ACC112 (cell line): ENCODE results near the gene SLAIN2.

ENCODE experiments used
- H2AFZ ChIP-seq: fragments of 200-600 bp; sonication (generic); one replicate; pipeline ENCODE4 v1.6.0; 2017; ENCODE audit warnings: antibody characterized with exemption, low read length; ENCODE audit not compliant: unreplicated experiment
- H3K27ac ChIP-seq: fragments of 200-600 bp; sonication (generic); 2 replicates; pipeline ENCODE4 v1.5.1; 2014; ENCODE audit warnings: low read depth, mild to moderate bottlenecking, antibody characterized with exemption, low read length, moderate library complexity
- H3K27me3 ChIP-seq: fragments of 200-600 bp; sonication (generic); 2 replicates; pipeline ENCODE4 v1.6.1; 2014; ENCODE audit warnings: mild to moderate bottlenecking, antibody characterized with exemption, low read length, moderate library complexity, mixed read lengths; ENCODE audit not compliant: insufficient read depth
- H3K36me3 ChIP-seq: fragments of 200-600 bp; sonication (generic); 2 replicates; pipeline ENCODE4 v1.6.1; 2016; ENCODE audit warnings: mild to moderate bottlenecking, antibody characterized with exemption, low read length, moderate library complexity, mixed read lengths; ENCODE audit not compliant: insufficient read depth
- H3K4me1 ChIP-seq: fragments of 200-600 bp; sonication (generic); one replicate; pipeline ENCODE4 v1.6.1; 2016; ENCODE audit warnings: low read length, mixed read lengths; ENCODE audit not compliant: insufficient read depth, unreplicated experiment, control insufficient read depth
- H3K4me3 ChIP-seq: fragments of 200-600 bp; sonication (generic); 2 replicates; pipeline ENCODE4 v1.5.1; 2014; ENCODE audit warnings: mild to moderate bottlenecking, low read depth, low read length
- H3K79me2 ChIP-seq: fragments of 200-600 bp; sonication (generic); one replicate; pipeline ENCODE4 v1.6.0; 2016; ENCODE audit warnings: low read length; ENCODE audit not compliant: control insufficient read depth, unreplicated experiment, insufficient read depth

SLAIN2 gene

GRCh38 chr4:48467891-48468290 is 126.6 kb downstream of the SLAIN2 start:
- H3K79me2 ChIP-seq = no peaks in the 10 kb centered on the region
- no peak overlapping the region for H3K4me3 ChIP-seq

GRCh38 chr4:48470137-48470536 is 128.8 kb downstream of the SLAIN2 start:
- Histone ChIP-seq H3K4me3 (no peak overlapping the region), H3K4me1 (no peaks in the 10 kb centered on the region), H3K27me3 (no peaks in the 10 kb centered on the region), H2AFZ (no peak overlapping the region), H3K36me3 (no peaks in the 10 kb centered on the region), H3K79me2 (no peaks in the 10 kb centered on the region), H3K27ac (no peak overlapping the region)

More at GRCh38 chr4:48467891-48468290, 126.6 kb downstream of the SLAIN2 start:
- no peaks in the 10 kb centered on the region for H3K36me3 ChIP-seq
- no peak overlapping the region for H2AFZ ChIP-seq
- H3K27me3 ChIP-seq = peaks cover 10% of the 10 kb centered on the region; the same call in 1 of the 2 replicates
- H3K27ac ChIP-seq = no peak overlapping the region
- H3K4me1 ChIP-seq = no peaks in the 10 kb centered on the region

DNA sequence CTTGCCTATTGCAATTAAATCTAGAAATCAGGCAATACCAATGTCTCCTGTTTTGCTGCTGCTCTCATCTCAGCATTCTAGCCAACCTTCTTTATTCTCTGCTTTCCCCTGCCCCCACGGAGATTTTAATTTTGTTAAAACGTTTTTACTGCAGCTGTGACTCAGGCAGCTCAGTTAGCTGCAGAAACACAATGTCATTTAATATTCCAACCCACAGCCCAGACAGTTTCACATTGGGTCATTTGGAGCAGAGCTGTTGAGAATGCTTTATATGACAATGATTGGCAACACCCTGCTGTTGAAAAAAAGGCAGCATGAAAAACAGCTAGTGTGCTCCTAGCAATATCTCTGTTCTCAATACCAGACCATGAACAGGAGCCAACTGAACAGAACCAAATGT is 129.2 kb downstream of the SLAIN2 start:
- Histone ChIP-seq H3K27ac (no peak overlapping the region), H3K4me1 (no peaks in the 10 kb centered on the region), H3K79me2 (no peaks in the 10 kb centered on the region), H2AFZ (no peak overlapping the region), H3K27me3 (no peaks in the 10 kb centered on the region), H3K36me3 (no peaks in the 10 kb centered on the region), H3K4me3 (no peak overlapping the region)

GRCh38 chr4:48472794-48473193 is 131.5 kb downstream of the SLAIN2 start:
- no peaks in the 10 kb centered on the region for H3K36me3 ChIP-seq
- H2AFZ ChIP-seq = no peak overlapping the region

GRCh38 chr4:48475770-48476169 is 134.4 kb downstream of the SLAIN2 start:
- Histone ChIP-seq H3K4me3 (no peak overlapping the region), H3K27me3 (peaks cover 4% of the 10 kb centered on the region; the same call in 1 of the 2 replicates), H3K79me2 (no peaks in the 10 kb centered on the region), H3K27ac (no peak overlapping the region), H2AFZ (no peak overlapping the region), H3K36me3 (no peaks in the 10 kb centered on the region), H3K4me1 (no peaks in the 10 kb centered on the region)

More at GRCh38 chr4:48472794-48473193, 131.5 kb downstream of the SLAIN2 start:
- Histone ChIP-seq H3K4me3 (no peak overlapping the region), H3K79me2 (no peaks in the 10 kb centered on the region), H3K4me1 (no peaks in the 10 kb centered on the region), H3K27ac (no peak overlapping the region), H3K27me3 (no peaks in the 10 kb centered on the region)
